ENCODE results near the gene HNRNPA3.

- TF ChIP-seq SOX15 (CRISPR knock-in tag; IDR thresholded peaks at IDR 0.05) (no peak), SMAD3 (CRISPR knock-in tag; IDR thresholded peaks at IDR 0.05; ENCODE audit: borderline replicate concordance) (no peak)
Observed at GRCh38 chr2:177188482-177189469, 23.8 kb upstream of the HNRNPA3 start.

Data from WTC11 (cell line).